CD4-positive, alpha-beta T cell treated with Interleukin-17A for 1 hour (primary cell): ENCODE results near the gene BPI.
"Not testable (repeated sequence)": the region's sequence is repeated elsewhere in the genome, so short reads cannot be mapped to it uniquely, and the experiment has no call there.

Experiments
- DNase-seq: peaks from one replicate; pipeline ENCODE4 v3.0.0-alpha.2; 2020

The BPI gene

GRCh38 chr20:38339521-38339896 is 35.6 kb downstream of the BPI start:
- not testable (repeated sequence) for DNase-seq

GRCh38 chr20:38339997-38340396 is 36.0 kb downstream of the BPI start:
- no peak for DNase-seq

- DNase-seq: no peak
Measured at GRCh38 chr20:38340693-38341092, 36.7 kb downstream of the BPI start.

GRCh38 chr20:38342216-38342615 is 38.3 kb downstream of the BPI start:
- DNase-seq: no peak

- DNase-seq: no peak
Measured at GRCh38 chr20:38342713-38343310, 38.9 kb downstream of the BPI start.

GRCh38 chr20:38343311-38344106 is 39.6 kb downstream of the BPI start:
- DNase-seq: no peak

GRCh38 chr20:38344107-38344701 is 40.2 kb downstream of the BPI start:
- no peak for DNase-seq

GRCh38 chr20:38345643-38346042 is 41.7 kb downstream of the BPI start:
- no peak for DNase-seq

- no peak for DNase-seq
Measured at GRCh38 chr20:38346247-38346651, 42.3 kb downstream of the BPI start, which contains the start of gene LBP. TSS of gene LBP (plus strand) at chr20:38346482. CDS start at chr20:38346517, 35 bp downstream.

- no peak for DNase-seq
Measured at GRCh38 chr20:38346741-38347140, 42.8 kb downstream of the BPI start.

- no peak for DNase-seq
Measured at GRCh38 chr20:38349856-38350255, 45.9 kb downstream of the BPI start.

GRCh38 chr20:38350879-38351775 is 47.2 kb downstream of the BPI start:
- no peak for DNase-seq

- no peak for DNase-seq
Measured at GRCh38 chr20:38353316-38353715, 49.4 kb downstream of the BPI start.

- no peak for DNase-seq
Measured at GRCh38 chr20:38354227-38354626, 50.3 kb downstream of the BPI start.

GRCh38 chr20:38355161-38356012 is 51.4 kb downstream of the BPI start:
- DNase-seq: no peak

- DNase-seq: no peak
Measured at GRCh38 chr20:38357653-38358207, 53.8 kb downstream of the BPI start.

GRCh38 chr20:38358556-38358955 is 54.6 kb downstream of the BPI start:
- no peak for DNase-seq

- DNase-seq: no peak
Measured at GRCh38 chr20:38363004-38363747, 59.2 kb downstream of the BPI start.

- DNase-seq: no peak
Measured at GRCh38 chr20:38369389-38369788, 65.4 kb downstream of the BPI start.

- no peak for DNase-seq
Measured at GRCh38 chr20:38372806-38373205, 68.8 kb downstream of the BPI start.
